KG1 (cell line): Measurements from ENCODE around the gene UNC45A.
"Not testable (repeated sequence)": the region's sequence is repeated elsewhere in the genome, so short reads cannot be mapped to it uniquely, and the experiment has no call there.

Source experiments
- DNase-seq: peaks from one replicate; lab custom pipeline; 2025; lab: John Stamatoyannopoulos, UW

The UNC45A gene, protein sequence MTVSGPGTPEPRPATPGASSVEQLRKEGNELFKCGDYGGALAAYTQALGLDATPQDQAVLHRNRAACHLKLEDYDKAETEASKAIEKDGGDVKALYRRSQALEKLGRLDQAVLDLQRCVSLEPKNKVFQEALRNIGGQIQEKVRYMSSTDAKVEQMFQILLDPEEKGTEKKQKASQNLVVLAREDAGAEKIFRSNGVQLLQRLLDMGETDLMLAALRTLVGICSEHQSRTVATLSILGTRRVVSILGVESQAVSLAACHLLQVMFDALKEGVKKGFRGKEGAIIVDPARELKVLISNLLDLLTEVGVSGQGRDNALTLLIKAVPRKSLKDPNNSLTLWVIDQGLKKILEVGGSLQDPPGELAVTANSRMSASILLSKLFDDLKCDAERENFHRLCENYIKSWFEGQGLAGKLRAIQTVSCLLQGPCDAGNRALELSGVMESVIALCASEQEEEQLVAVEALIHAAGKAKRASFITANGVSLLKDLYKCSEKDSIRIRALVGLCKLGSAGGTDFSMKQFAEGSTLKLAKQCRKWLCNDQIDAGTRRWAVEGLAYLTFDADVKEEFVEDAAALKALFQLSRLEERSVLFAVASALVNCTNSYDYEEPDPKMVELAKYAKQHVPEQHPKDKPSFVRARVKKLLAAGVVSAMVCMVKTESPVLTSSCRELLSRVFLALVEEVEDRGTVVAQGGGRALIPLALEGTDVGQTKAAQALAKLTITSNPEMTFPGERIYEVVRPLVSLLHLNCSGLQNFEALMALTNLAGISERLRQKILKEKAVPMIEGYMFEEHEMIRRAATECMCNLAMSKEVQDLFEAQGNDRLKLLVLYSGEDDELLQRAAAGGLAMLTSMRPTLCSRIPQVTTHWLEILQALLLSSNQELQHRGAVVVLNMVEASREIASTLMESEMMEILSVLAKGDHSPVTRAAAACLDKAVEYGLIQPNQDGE

DNA sequence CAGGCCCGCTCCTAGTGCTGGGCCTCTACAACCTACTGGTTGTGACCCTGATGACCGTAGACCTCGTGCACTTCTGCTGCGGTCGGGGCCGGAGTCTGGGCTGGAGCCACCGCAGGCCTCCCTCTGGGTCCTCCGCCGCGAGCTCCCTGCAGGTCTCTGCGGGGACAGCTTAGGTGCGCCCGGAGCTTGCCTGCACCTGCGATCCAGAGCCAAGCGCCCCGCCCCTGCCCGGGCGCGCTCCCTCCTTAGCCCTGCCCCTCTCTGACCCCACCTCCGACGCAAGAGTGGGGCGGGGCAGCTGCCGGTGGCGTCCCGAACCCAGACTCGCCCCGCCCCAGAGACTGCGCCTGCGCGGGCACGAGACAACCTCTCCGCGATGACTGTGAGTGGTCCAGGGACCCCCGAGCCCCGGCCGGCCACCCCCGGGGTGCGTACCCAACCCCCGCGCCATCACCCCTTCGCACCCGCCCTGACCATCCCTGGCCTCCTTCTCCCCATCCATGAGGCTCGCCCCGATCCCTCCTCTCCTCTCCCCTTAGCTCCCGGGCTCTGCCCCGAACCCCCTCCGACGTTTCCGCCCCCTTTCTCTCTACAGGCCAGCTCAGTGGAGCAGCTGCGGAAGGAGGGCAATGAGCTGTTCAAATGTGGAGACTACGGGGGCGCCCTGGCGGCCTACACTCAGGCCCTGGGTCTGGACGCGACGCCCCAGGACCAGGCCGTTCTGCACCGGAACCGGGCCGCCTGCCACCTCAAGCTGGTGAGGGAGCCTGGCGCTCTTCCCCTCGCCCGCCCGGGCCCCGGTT lies at the start of gene UNC45A:
UNC45A (plus strand) TSS at position 337 of the 803 bp plus-strand sequence; CDS start at position 377, 40 bp downstream.
- peak; percentile 78 for DNase-seq

DNA sequence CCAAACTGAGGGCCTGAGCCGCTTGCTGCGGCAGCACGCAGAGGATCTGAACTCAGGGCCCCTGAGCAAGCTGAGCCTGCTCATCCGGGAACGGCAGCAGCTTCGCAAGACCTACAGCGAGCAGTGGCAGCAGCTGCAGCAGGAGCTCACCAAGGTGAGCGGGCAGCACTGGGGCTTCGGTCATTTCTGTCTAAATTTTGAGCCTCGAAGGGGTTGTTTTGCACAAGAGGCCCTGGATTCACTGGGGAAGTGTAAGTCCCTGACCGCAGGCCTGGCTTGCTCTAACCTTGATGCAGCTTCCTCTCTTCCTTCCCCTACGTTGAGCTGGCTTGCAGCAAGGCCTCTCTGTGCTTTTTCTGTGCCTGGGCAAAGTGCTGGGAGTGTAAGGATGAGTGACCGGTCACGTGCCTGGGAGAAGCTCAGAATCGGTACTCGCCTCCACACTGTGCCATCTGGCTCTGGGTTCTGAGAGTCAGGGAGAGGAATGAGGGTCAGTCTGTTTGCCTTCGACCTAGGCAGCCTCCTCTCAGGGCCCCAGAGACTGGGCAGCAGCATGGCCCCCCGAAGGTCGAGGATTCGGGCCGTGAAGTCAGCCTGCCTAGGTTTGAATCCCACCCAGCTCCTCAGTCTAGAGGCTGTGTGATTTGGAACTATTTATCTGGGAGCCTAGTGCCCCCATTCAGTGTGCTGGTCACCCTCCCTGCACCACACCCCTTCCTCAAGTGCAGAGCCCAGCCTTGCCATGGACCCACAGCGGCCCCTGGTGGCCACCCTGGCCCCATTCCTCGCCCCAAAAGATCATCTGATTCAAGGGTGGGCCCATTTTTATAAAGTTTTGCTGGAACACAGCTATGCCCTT lies 49.4 kb upstream of the UNC45A start:
- DNase-seq: peak; percentile 54

DNA sequence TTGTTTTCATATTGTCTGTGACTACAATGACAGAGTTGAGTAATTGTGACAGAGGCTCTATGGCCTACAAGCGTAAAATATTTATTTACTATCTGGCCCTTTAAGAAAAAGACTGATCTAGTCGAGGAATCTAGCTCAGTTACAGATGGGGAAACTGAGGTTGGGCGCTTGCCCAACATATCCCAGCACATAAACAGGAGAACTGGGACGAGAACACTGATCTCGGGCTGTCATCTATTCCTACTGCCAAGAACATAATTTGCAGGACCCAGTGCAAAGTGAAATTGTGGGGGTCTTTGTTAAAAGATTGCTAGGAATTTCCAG lies 48.8 kb upstream of the UNC45A start:
- DNase-seq: no peak

DNA sequence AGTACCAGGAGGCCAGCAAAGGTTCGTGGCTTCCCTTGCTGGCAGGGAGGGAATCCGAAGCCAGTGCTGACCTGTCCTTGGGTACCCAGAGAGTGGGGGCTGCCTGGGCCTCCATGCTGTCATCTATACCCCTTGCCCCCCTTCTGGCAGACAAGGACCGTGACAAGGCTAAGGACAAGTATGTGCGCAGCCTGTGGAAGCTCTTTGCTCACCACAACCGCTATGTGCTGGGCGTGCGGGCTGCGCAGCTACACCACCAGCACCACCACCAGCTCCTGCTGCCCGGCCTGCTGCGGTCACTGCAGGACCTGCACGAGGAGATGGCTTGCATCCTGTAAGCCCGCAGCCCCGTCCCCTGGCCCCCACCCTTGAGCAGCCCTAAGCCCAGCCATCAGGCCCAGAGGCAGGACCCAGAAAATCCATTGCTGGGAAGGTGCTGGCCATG lies 48.0 kb upstream of the UNC45A start:
- no peak for DNase-seq

DNA sequence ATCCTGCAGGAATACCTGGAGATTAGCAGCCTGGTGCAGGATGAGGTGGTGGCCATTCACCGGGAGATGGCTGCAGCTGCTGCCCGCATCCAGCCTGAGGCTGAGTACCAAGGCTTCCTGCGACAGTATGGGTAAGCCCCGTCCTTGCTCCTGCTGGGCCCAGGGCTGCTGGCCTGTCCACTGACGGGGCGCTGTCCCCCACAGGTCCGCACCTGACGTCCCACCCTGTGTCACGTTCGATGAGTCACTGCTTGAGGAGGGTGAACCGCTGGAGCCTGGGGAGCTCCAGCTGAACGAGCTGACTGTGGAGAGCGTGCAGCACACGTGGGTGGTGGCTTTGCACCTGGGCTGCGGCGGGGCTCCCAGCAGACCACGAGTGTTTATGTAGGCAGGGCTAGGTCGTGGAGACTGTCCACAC lies 45.8 kb upstream of the UNC45A start:
- no peak for DNase-seq

DNA sequence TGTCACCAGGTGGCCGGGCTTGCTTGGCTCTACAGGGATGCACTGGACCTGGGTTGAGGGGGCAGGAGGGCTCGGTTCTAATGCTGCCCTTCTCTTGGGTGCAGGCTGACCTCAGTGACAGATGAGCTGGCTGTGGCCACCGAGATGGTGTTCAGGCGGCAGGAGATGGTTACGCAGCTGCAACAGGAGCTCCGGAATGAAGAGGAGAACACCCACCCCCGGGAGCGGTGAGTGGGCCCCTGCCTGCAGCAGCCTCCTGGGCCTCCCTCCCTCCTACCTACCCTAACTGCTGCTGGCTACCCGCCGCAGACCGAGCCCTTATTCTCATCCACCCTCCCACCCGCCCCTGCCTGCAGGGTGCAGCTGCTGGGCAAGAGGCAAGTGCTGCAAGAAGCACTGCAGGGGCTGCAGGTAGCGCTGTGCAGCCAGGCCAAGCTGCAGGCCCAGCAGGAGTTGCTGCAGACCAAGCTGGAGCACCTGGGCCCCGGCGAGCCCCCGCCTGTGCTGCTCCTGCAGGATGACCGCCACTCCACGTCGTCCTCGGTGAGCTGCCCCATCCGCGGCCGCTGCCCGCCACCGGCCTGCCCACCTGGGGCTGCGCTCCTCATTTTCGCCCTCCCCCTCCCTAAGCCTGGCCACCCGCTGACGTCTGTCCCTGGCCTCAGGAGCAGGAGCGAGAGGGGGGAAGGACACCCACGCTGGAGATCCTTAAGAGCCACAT lies 45.2 kb upstream of the UNC45A start:
- no peak for DNase-seq

DNA sequence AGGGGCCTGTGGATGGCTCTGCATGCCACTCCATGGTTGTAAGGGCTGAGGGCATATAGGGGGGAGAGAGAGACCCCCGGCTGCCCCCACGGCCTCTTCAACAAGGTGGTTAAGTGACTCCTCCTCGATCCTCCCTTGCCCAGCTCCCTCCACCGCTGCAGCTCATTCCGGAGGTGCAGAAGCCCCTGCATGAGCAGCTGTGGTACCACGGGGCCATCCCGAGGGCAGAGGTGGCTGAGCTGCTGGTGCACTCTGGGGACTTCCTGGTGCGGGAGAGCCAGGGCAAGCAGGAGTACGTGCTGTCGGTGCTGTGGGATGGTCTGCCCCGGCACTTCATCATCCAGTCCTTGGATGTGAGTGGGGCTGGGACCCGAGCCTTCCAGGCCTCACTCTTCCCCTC lies 44.2 kb upstream of the UNC45A start:
- DNase-seq: no peak

DNA sequence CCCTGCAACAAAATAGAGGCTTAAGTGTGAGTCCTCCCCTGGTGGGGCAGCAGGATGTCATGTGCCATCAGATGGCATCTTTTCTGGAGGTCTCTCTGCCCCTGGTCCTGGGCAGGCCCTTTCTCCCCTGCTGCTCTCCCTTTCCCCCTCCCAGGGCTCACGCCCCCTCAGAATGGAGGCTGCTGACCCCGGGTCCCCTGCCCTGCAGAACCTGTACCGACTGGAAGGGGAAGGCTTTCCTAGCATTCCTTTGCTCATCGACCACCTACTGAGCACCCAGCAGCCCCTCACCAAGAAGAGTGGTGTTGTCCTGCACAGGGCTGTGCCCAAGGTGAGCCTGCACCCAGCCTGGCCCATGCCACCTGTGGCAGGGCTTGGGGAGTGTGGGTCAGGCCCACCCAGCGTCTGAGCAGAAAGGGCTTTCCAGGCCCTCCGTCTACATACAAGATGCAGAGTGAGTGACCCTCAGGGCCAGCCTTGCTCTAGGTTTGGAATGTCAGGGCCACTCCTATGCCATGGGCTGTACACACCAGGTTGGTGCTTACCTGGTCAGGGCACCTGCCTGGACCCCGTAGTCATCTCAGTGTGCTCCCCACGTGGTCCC lies 43.6 kb upstream of the UNC45A start:
- no peak for DNase-seq

DNA sequence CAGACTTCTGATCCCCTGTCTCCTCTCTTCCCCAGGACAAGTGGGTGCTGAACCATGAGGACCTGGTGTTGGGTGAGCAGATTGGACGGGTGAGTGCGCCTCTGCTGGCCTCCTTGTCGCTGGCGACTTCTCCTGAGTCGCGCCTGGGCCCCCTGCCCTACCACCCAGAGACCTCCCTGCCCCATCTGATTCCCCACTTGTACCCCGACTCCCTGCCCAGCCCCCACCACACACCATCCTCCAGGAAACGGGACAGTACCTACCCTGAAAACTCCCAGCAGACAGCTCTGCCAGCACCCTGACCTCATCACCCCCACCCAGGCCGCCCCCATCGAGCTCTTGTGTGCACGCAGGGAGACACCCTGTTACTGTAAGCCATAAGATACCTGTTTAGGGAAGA lies 43.1 kb upstream of the UNC45A start:
- no peak for DNase-seq

DNA sequence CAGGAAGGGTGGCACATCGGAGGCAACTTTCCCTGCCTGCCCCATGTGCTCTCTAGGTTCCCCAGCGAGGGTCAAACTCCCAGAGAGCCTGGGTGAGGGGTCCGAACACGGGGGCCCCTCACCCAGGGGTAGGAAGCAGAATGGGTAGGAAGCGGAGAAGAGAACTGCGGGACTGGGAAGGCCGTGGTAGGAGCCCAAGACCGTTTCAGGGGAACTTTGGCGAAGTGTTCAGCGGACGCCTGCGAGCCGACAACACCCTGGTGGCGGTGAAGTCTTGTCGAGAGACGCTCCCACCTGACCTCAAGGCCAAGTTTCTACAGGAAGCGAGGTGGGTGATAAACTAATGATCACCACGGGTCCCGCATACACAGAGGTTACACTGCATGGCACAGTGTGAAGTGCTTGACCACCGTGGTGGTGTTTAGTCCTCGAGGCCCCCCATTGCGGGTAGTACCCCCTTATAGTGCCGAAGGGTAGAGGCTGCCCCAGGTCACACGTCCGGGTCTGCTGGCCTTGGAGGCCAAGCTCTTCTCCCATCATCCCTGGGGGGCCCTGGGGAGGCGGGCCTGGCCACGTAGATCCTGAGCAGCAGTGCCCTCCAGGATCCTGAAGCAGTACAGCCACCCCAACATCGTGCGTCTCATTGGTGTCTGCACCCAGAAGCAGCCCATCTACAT lies 42.4 kb upstream of the UNC45A start:
- DNase-seq: no peak

DNA sequence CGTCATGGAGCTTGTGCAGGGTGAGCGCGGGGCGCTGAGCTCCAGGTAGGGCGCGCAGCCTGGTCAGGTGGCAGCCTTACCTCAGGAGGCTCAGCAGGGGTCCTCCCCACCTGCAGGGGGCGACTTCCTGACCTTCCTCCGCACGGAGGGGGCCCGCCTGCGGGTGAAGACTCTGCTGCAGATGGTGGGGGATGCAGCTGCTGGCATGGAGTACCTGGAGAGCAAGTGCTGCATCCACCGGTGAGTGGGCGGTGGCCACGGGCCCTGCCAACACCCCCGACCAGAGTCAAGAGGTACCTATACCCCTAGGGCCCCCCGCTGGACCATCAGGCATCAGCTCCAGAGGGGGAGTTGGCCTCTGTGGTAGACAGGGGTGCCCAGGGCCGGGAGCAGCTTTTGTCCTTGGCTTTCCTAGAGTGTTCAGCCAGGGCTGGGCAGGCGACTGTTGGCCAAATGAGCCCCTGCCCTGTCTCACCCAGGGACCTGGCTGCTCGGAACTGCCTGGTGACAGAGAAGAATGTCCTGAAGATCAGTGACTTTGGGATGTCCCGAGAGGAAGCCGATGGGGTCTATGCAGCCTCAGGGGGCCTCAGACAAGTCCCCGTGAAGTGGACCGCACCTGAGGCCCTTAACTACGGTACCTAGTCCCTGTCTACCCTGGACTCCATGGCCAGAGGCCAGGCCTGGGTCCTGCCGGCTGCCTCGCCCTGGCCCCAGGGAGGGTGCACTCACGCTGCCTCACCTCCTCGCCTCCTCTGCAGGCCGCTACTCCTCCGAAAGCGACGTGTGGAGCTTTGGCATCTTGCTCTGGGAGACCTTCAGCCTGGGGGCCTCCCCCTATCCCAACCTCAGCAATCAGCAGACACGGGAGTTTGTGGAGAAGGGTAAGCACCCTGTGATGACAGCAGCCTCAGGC lies 41.7 kb upstream of the UNC45A start:
- no peak for DNase-seq

DNA sequence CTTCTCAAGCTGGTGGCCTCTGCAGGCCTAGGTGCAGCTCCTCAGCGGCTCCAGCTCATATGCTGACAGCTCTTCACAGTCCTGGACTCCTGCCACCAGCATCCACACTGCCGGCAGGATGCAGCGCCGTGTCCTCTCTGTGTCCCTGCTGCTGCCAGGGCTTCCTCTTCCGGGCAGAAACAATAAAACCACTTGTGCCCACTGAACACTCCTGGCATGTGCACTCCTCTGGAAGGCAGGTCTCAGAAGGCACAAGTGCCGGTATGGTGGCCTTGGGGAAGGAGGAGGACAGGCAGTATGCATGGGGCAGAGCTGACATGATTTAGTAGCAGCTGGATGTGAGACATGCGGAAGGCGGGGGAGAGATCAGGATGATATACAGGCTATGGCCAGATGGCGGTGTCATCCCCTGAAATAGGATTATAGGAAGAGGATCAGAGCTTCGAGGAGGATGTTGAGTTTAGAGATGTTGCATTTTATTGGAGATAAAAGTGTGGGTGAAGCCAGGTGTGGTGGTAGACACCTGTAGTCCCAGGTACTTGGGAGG lies 39.4 kb upstream of the UNC45A start:
- DNase-seq: no peak

DNA sequence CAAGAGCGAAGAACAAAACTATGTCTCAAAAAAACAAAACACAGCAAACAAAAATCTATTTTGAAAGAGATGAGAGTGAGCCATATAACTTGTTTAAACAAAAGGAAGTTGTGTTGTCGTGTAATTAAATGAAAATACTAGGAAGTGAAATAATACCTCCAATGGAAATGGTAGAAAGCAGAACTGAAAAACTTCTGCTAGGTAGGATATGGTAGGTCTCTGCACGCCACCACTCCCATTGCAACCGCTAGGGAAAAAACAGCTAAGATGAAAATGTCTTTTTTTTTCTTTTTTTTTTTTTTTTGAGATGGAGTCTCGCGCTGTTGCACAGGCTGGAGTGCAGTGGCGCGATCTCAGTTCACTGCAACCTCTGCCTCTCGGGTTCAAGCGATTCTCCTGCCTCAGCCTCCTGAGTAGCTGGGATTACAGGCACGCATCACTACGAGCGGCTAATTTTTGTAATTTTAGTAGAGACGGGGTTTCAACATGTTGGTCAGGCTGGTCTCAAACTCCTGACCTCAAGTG lies 37.9 kb upstream of the UNC45A start:
- not testable (repeated sequence) for DNase-seq

DNA sequence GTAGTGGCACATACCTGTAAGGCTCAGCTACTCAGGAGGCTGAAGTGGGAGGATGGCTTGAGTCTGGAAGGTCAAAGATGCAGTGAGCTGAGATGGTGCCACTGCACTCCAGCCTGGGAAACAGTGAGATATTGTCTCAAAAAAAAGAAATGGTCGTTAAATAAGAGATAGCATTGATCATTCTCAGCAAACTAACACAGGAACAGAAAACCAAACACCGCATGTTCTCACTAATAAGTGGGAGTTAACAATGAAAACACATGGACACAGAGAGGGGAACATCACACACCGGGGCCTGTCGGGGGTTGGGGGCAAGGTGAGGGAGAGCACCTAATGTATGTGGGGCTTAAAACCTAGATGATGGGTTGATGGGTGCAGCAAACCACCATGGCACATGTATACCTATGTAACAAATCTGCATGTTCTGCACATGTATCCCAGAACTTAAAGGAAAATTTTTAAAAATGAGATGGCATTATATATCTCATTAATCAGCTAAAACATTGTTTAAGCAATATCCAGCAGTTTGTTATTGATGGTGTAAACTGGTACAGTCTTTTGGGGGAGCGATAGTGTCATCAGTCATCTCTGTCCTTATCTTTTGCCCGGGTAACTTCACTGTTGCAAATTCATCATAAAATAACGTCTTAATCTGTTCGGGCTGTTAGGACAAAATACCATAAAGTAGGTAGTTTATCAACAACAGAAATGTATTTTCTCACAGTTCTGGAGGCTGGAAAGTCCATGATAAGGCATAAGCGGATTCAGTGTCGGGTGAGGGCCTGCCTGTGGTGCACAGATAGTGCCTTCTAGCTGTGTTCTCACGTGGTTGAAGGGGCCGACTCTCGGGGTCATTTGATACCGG lies 33.7 kb upstream of the UNC45A start:
- no peak for DNase-seq

DNA sequence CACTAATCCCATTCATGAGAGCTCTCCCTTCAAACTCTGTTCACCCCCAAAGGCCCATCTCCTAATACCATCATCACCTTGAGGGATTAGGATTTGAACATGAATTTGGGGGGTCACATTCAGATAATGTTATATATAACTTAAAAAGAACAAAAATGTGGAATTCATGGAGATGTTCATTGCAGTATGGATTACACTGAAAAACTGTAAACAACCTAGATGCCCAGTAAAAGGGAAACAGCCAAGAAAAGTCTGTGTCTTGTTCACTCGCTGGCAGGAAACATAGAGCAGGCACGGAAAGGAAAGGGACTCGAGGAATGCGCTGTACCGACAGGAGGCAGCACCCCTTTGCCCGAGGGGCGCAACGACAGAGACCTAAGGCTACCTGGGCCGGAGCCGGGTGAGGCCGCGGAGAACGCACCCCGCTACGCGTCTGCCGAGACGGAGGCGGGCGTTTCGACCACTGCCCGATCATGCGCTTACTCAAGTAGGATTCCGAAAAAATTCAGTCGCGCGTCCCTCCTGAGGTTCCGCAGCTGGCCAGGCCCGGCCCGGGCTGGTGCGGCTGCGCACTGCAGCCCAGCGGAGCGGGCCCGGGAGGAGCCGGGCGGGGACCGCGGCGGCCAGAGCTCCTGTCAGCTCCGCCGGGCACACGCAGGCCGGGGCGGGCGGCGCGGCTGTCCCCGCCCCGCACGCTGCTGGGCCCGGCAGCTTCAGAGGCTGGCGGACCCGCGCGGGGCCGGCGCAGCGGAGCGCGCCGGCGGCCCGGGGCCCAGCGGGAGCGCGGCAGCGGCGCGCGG lies 32.8 kb upstream of the UNC45A start:
- peak; percentile 71 for DNase-seq
